ENCODE measurements around the gene LXN.

LXN gene

GRCh38 chr3:158680861-158681260 is 8.4 kb upstream of the LXN start:
- Mint-ChIP-seq H3K27ac (no peak overlapping the region), H3K4me1 (no peaks in the 10 kb centered on the region), H3K9me3 (no peaks in the 10 kb centered on the region), H3K27me3 (ENCODE audit: low read depth) (no peaks in the 10 kb centered on the region), H3K4me3 (no peak overlapping the region), H3K36me3 (ENCODE audit: low read depth) (peaks cover 15% of the 10 kb centered on the region)
- TF ChIP-seq CTCF (IDR thresholded peaks at IDR 0.05; ENCODE audit: unreplicated experiment in 3 of 3): no peak

- TF ChIP-seq CTCF (IDR thresholded peaks at IDR 0.05; ENCODE audit: unreplicated experiment in 3 of 3): no peak
- no peak overlapping the region for H3K4me3 Mint-ChIP-seq
- peaks cover 11% of the 10 kb centered on the region for H3K36me3 Mint-ChIP-seq (ENCODE audit: low read depth)
- H3K27ac Mint-ChIP-seq: no peak overlapping the region
- no peaks in the 10 kb centered on the region for H3K27me3 Mint-ChIP-seq (ENCODE audit: low read depth)
- H3K9me3 Mint-ChIP-seq: no peaks in the 10 kb centered on the region
- H3K4me1 Mint-ChIP-seq: no peaks in the 10 kb centered on the region
Observed at GRCh38 chr3:158679547-158680000, 7.1 kb upstream of the LXN start.

- no peaks in the 10 kb centered on the region for H3K9me3 Mint-ChIP-seq
- TF ChIP-seq CTCF (IDR thresholded peaks at IDR 0.05; ENCODE audit: unreplicated experiment in 3 of 3): no peak
- H3K36me3 Mint-ChIP-seq (ENCODE audit: low read depth): peaks cover 8% of the 10 kb centered on the region
Observed at GRCh38 chr3:158678687-158679086, 6.2 kb upstream of the LXN start.

GRCh38 chr3:158671821-158672214 is 630 bp downstream of the LXN start:
- Mint-ChIP-seq H3K9me3 (no peaks in the 10 kb centered on the region), H3K4me3 (peak overlapping the region; percentile 83 to 93 (median 93)), H3K27ac (peak overlapping the region; percentile 85 to 94 (median 92)), H3K4me1 (peaks cover 13% of the 10 kb centered on the region), H3K27me3 (ENCODE audit: low read depth) (no peaks in the 10 kb centered on the region), H3K36me3 (ENCODE audit: low read depth) (peaks cover 16% of the 10 kb centered on the region)
- no peak for TF ChIP-seq CTCF (IDR thresholded peaks at IDR 0.05; ENCODE audit: unreplicated experiment in 3 of 3)

More at GRCh38 chr3:158678687-158679086, 6.2 kb upstream of the LXN start:
- no peak overlapping the region for H3K4me3 Mint-ChIP-seq
- H3K4me1 Mint-ChIP-seq: no peaks in the 10 kb centered on the region
- H3K27me3 Mint-ChIP-seq (ENCODE audit: low read depth): no peaks in the 10 kb centered on the region
- no peak overlapping the region for H3K27ac Mint-ChIP-seq

GRCh38 chr3:158668506-158668905 is 3.9 kb downstream of the LXN start:
- TF ChIP-seq CTCF (IDR thresholded peaks at IDR 0.05; ENCODE audit: unreplicated experiment in 3 of 3): no peak
- H3K4me3 Mint-ChIP-seq: no peak overlapping the region
- H3K4me1 Mint-ChIP-seq: peaks cover 13% of the 10 kb centered on the region
- peaks cover 36% of the 10 kb centered on the region for H3K36me3 Mint-ChIP-seq (ENCODE audit: low read depth)
- H3K9me3 Mint-ChIP-seq: no peaks in the 10 kb centered on the region
- no peak overlapping the region for H3K27ac Mint-ChIP-seq
- H3K27me3 Mint-ChIP-seq (ENCODE audit: low read depth): no peaks in the 10 kb centered on the region

- H3K27me3 Mint-ChIP-seq (ENCODE audit: low read depth): no peaks in the 10 kb centered on the region
- no peak overlapping the region for H3K4me3 Mint-ChIP-seq
- TF ChIP-seq CTCF (IDR thresholded peaks at IDR 0.05; ENCODE audit: unreplicated experiment in 3 of 3): no peak
- peaks cover 37% of the 10 kb centered on the region for H3K36me3 Mint-ChIP-seq (ENCODE audit: low read depth)
- H3K4me1 Mint-ChIP-seq: no peaks in the 10 kb centered on the region
- no peaks in the 10 kb centered on the region for H3K9me3 Mint-ChIP-seq
- no peak overlapping the region for H3K27ac Mint-ChIP-seq
Observed at GRCh38 chr3:158666416-158666815, 6.0 kb downstream of the LXN start.
